ENCODE data around the gene AIMP1.

AIMP1 gene

DNA sequence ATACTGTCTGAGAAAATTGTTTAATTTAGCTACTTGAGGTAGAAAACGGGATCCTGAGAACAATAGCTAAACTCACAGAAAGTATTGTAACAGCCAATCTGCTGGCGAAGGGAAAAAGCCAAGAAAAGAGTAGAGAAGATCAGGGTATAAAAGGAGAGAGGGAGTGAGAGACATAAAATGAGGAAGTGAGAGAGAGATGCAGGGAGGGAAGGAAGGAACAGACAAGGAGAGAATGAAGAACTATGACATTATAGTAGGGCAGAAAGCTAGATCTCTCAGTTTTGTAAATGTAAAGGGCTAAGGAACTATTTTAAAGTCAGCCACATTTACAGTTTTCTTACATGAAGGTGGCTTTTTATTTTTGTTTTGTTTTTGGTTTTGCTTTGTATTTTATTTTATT, 53.9 kb downstream of the AIMP1 start:
- no peaks in the 10 kb centered on the region for H3K79me2 ChIP-seq (ENCODE audit: insufficient read depth, low read depth)
- H4K20me1 ChIP-seq (ENCODE audit: insufficient read depth): no peaks in the 10 kb centered on the region
- H3K4me3 ChIP-seq (IDR thresholded peaks at IDR 0.05; ENCODE audit: insufficient read depth, low read depth, low read length): no peak overlapping the region
- H3K4me1 ChIP-seq (ENCODE audit: low read depth, poor library complexity, severe bottlenecking): no peaks in the 10 kb centered on the region
- no peaks in the 10 kb centered on the region for H3K36me3 ChIP-seq (ENCODE audit: insufficient read depth)
- TF ChIP-seq, protein P1, sequence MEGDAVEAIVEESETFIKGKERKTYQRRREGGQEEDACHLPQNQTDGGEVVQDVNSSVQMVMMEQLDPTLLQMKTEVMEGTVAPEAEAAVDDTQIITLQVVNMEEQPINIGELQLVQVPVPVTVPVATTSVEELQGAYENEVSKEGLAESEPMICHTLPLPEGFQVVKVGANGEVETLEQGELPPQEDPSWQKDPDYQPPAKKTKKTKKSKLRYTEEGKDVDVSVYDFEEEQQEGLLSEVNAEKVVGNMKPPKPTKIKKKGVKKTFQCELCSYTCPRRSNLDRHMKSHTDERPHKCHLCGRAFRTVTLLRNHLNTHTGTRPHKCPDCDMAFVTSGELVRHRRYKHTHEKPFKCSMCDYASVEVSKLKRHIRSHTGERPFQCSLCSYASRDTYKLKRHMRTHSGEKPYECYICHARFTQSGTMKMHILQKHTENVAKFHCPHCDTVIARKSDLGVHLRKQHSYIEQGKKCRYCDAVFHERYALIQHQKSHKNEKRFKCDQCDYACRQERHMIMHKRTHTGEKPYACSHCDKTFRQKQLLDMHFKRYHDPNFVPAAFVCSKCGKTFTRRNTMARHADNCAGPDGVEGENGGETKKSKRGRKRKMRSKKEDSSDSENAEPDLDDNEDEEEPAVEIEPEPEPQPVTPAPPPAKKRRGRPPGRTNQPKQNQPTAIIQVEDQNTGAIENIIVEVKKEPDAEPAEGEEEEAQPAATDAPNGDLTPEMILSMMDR (conservative IDR thresholded peaks at IDR 0.05; ENCODE audit: low read depth, low read length): no peak
- no peak overlapping the region for H3K4me2 ChIP-seq
- H3K9ac ChIP-seq: no peak overlapping the region
- no peak overlapping the region for H2AFZ ChIP-seq (ENCODE audit: low read depth)
- H3K27me3 ChIP-seq (ENCODE audit: insufficient read depth, low read depth): no peaks in the 10 kb centered on the region
- H3K27ac ChIP-seq: no peak overlapping the region

DNA sequence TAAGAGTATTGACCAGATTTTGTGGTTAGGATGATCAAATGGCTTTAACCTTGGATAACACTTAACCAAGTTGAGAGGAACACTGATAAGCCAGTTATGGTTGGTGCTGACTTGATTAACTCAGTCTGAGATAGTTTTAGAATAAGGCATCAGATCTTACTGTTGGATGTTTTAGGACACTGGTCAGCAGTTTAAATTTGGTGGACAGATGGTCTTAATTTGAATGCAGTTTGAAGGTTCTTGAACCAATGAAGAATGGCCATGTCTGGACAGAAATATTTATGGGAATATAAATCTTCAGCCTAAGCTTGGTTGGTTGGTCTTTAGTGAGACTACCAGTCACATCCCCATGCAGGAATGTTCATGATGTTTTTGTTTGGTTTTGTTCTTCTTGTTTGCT, 54.8 kb downstream of the AIMP1 start:
- H3K4me2 ChIP-seq: no peak overlapping the region
- TF ChIP-seq, protein P1 (conservative IDR thresholded peaks at IDR 0.05; ENCODE audit: low read depth, low read length): no peak
- no peak overlapping the region for H3K4me3 ChIP-seq (IDR thresholded peaks at IDR 0.05; ENCODE audit: insufficient read depth, low read depth, low read length)
- no peaks in the 10 kb centered on the region for H3K79me2 ChIP-seq (ENCODE audit: insufficient read depth, low read depth)
- no peak overlapping the region for H3K27ac ChIP-seq
- H3K9ac ChIP-seq: no peak overlapping the region
- no peaks in the 10 kb centered on the region for H3K27me3 ChIP-seq (ENCODE audit: insufficient read depth, low read depth)
- no peak overlapping the region for H2AFZ ChIP-seq (ENCODE audit: low read depth)
- H3K36me3 ChIP-seq (ENCODE audit: insufficient read depth): no peaks in the 10 kb centered on the region
- no peaks in the 10 kb centered on the region for H4K20me1 ChIP-seq (ENCODE audit: insufficient read depth)
- no peaks in the 10 kb centered on the region for H3K4me1 ChIP-seq (ENCODE audit: low read depth, poor library complexity, severe bottlenecking)

DNA sequence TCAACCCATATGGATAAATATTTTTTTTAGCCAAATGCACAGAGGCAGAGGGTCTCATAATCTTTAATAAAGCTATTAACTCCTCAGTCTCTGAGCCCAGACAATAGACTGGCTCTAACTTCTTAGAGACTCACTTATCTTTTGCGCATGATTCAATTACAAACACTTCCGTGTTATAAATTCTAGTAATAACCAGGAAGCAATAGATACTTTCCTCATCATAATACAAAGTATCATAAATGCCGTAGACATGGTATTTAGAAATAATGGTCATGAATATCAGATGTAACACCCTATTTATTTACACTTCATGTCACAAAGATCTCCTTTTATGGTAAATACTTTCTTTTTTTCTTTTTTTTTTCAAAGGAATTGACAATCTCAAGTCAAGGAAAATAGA, 56.7 kb downstream of the AIMP1 start:
- Histone ChIP-seq H4K20me1 (ENCODE audit: insufficient read depth) (no peaks in the 10 kb centered on the region), H3K4me2 (no peak overlapping the region), H3K79me2 (ENCODE audit: insufficient read depth, low read depth) (no peaks in the 10 kb centered on the region), H3K36me3 (ENCODE audit: insufficient read depth) (no peaks in the 10 kb centered on the region), H3K27me3 (ENCODE audit: insufficient read depth, low read depth) (no peaks in the 10 kb centered on the region), H2AFZ (ENCODE audit: low read depth) (no peak overlapping the region), H3K4me3 (IDR thresholded peaks at IDR 0.05; ENCODE audit: insufficient read depth, low read depth, low read length) (no peak overlapping the region), H3K9ac (no peak overlapping the region), H3K27ac (no peak overlapping the region), H3K4me1 (ENCODE audit: low read depth, poor library complexity, severe bottlenecking) (no peaks in the 10 kb centered on the region)
- TF ChIP-seq, protein P1 (conservative IDR thresholded peaks at IDR 0.05; ENCODE audit: low read depth, low read length): no peak

DNA sequence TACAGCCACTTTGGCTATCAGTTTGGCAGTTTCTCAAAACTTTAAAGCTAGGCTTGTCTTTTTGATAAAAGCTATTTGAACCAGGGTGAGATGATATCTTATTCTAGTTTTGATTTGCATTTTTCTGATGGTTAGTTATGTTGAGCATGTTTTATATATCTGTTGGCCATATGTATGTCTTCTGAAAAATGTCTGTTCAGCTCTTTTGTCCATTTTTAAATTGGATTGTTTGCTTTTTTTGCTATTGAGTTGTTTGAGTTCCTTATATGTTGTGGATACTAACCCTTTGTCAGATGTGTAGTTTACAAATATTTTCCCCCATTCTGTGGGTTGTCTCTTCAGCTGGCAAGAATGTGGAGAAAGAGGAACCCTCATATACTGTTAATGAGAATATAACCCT, 63.8 kb downstream of the AIMP1 start:
- Histone ChIP-seq H3K79me2 (ENCODE audit: insufficient read depth, low read depth) (no peaks in the 10 kb centered on the region), H3K27me3 (ENCODE audit: insufficient read depth, low read depth) (no peaks in the 10 kb centered on the region), H3K4me3 (IDR thresholded peaks at IDR 0.05; ENCODE audit: insufficient read depth, low read depth, low read length) (no peak overlapping the region), H3K27ac (no peak overlapping the region), H3K4me1 (ENCODE audit: low read depth, poor library complexity, severe bottlenecking) (no peaks in the 10 kb centered on the region), H2AFZ (ENCODE audit: low read depth) (no peak overlapping the region), H3K9ac (no peak overlapping the region), H3K36me3 (ENCODE audit: insufficient read depth) (no peaks in the 10 kb centered on the region), H4K20me1 (ENCODE audit: insufficient read depth) (no peaks in the 10 kb centered on the region), H3K4me2 (no peak overlapping the region)
- TF ChIP-seq, protein P1 (conservative IDR thresholded peaks at IDR 0.05; ENCODE audit: low read depth, low read length): no peak

DNA sequence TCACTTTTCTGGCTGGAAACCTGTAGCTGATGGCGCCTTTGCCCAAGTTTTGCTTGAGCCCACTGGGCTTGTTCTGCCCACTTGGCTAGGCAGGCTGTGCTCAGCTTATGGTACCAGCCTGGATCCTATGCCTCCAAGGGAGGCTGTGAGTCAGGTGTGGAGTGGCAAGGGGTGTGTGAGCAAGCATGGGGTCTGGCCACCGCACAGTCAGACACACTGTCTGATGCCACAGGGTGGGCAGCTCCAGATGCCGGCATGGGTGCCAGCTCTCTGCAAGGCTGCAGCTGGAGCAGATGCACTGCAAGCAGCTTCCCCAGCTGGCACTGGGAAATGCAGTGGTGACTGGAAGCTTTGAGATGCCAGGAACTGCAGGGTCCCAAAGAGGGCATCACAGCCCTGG, 68.5 kb downstream of the AIMP1 start:
- Histone ChIP-seq H3K27me3 (ENCODE audit: insufficient read depth, low read depth) (no peaks in the 10 kb centered on the region), H3K4me3 (IDR thresholded peaks at IDR 0.05; ENCODE audit: insufficient read depth, low read depth, low read length) (no peak overlapping the region), H3K36me3 (ENCODE audit: insufficient read depth) (no peaks in the 10 kb centered on the region), H3K79me2 (ENCODE audit: insufficient read depth, low read depth) (no peaks in the 10 kb centered on the region), H3K27ac (no peak overlapping the region), H3K4me1 (ENCODE audit: low read depth, poor library complexity, severe bottlenecking) (no peaks in the 10 kb centered on the region), H3K9ac (no peak overlapping the region), H2AFZ (ENCODE audit: low read depth) (no peak overlapping the region), H3K4me2 (no peak overlapping the region), H4K20me1 (ENCODE audit: insufficient read depth) (no peaks in the 10 kb centered on the region)
- TF ChIP-seq, protein P1 (conservative IDR thresholded peaks at IDR 0.05; ENCODE audit: low read depth, low read length): no peak

Measured in KMS-11 (cell line).